Renal pelvis (tissue), 4 donors: ENCODE results near the gene RAMACL. TPM values are rescaled to one million over a fixed set of nuclear protein-coding genes. Genes with fewer than 3 reads are reported as not detected.

ENCODE experiments used
- DNase-seq: peaks from one replicate; pipeline ENCODE4 v3.0.0-alpha.2; 2013
- polyA plus RNA-seq, 3 donors: library from polyadenylated mRNA; unstranded; fragments of 120-200 nt; gene quantifications; one replicate each; pipeline ENCODE4 v1.2.1, GENCODE V29; 2013; ENCODE audit not compliant: insufficient read length in 3 of 3

Gene RAMACL
- polyA plus RNA-seq, 3 donors = 0.09 to 0.53 (median 0.25) TPM

GRCh38 chr6:166538297-166539010, 48.0 kb downstream of the RAMACL start:
- DNase-seq = no peak

GRCh38 chr6:166534658-166535406, 51.6 kb downstream of the RAMACL start:
- DNase-seq = no peak

- DNase-seq = no peak
These were observed 53.2 kb downstream of the RAMACL start for GRCh38 chr6:166533205-166533824.

Other genes with a start within 250 kb of the RAMACL start
- 10 to 100 TPM; 59.5 to 84.6 (median 70.0) TPM for gene SFT2D1, start 244.1 kb downstream of the RAMACL start, polyA plus RNA-seq
- 10 to 100 TPM; 74.5 to 85.6 (median 78.1) TPM for gene MPC1, start 203.7 kb downstream of the RAMACL start, polyA plus RNA-seq
- gene RPS6KA2, start 40.6 kb upstream of the RAMACL start, polyA plus RNA-seq = 10 to 100 TPM; 27.8 to 29.6 (median 29.1) TPM